MCF 10A (cell line): ENCODE data around the gene RPP30. TPM values are rescaled to one million over a fixed set of nuclear protein-coding genes. Genes with fewer than 3 reads are reported as not detected.
"Not testable (repeated sequence)": the region's sequence is repeated elsewhere in the genome, so short reads cannot be mapped to it uniquely, and the experiment has no call there.

Source experiments
- BruUV-seq: library from RNA; stranded (reverse); fragments of 400-500 nt; replicated peaks from 2 replicates; lab custom pipeline; 2021; lab: Mats Ljungman, UMichigan
- CTCF ChIA-PET: fragments of 300-600 bp; sonication (Branson Sonifier 250); formaldehyde crosslinking; extraction: SDS; loops from one replicate; lab custom pipeline; 2021; ENCODE audit warnings: antibody characterized with exemption, inconsistent platforms; lab: Yijun Ruan, JAX
- POLR2A ChIA-PET: fragments of 300-600, 350-650 bp; sonication (Branson Sonifier 250); formaldehyde crosslinking; extraction: SDS; loops from one replicate; lab custom pipeline; 2020; ENCODE audit warnings: antibody characterized with exemption, inconsistent platforms; lab: Yijun Ruan, JAX
- DNase-seq: peaks from one replicate; pipeline ENCODE4 v3.0.0-alpha.2; 2018; ENCODE audit not compliant: unreplicated experiment
- H3K27ac Mint-ChIP-seq: one replicate; pipeline ENCODE4 v1.8.0; 2022; ENCODE audit warnings: mild to moderate bottlenecking, low read depth, mixed read lengths; ENCODE audit not compliant: unreplicated experiment
- H3K27me3 Mint-ChIP-seq: one replicate; pipeline ENCODE4 v1.8.0; 2022; ENCODE audit warnings: mixed read lengths; ENCODE audit not compliant: insufficient read depth, unreplicated experiment
- H3K36me3 Mint-ChIP-seq: one replicate; pipeline ENCODE4 v1.8.0; 2022; ENCODE audit warnings: mild to moderate bottlenecking, moderate library complexity, mixed read lengths; ENCODE audit not compliant: insufficient read depth, unreplicated experiment
- H3K4me1 Mint-ChIP-seq: one replicate; pipeline ENCODE4 v1.8.0; 2022; ENCODE audit warnings: mixed read lengths; ENCODE audit not compliant: insufficient read depth, unreplicated experiment
- H3K4me3 Mint-ChIP-seq: one replicate; pipeline ENCODE4 v1.8.0; 2022; ENCODE audit warnings: mild to moderate bottlenecking, moderate library complexity, mixed read lengths; ENCODE audit not compliant: unreplicated experiment
- H3K9me3 Mint-ChIP-seq: one replicate; pipeline ENCODE4 v1.8.0; 2022; ENCODE audit warnings: mixed read lengths; ENCODE audit not compliant: unreplicated experiment
- CTCF ChIP-seq: fragments of 200-600 bp; IDR thresholded peaks from one replicate; pipeline ENCODE4 v1.8.0; 2022; ENCODE audit warnings: antibody characterized with exemption, mild to moderate bottlenecking; ENCODE audit not compliant: unreplicated experiment
- intact Hi-C: fragments of 100-400 bp; cut with micrococcal nuclease; formaldehyde crosslinking; loops from 2 replicates; pipeline ENCODE4 v1.14.1; 2022
- total RNA-seq: library from RNA; stranded (reverse); gene quantifications from 2 replicates; pipeline ENCODE4 v1.2.3, GENCODE V29; 2022

Gene RPP30
- total RNA-seq, 1 experiment from 2014 or later = 41.8 TPM

DNA sequence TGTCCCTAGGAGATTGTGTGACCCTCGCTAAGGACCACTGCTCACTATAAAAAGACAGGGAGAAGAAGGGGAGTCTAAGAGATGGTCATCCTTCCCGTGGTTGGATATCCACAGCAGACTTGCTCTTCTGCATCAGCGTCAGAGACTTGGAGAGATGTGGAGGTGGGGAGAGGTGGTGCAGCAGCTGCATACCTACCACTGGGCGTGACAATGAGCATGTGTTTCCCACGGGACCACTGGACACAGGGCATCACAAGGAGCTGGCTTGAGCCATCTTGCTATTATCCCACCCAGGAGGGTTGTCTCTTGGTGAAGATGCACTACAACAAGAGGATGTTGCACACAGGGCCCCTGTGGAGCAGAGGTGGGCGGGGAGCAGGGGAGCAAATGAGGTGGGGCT, 67.9 kb downstream of the RPP30 start:
- Mint-ChIP-seq H3K36me3 (no peaks in the 10 kb centered on the region), H3K9me3 (no peaks in the 10 kb centered on the region), H3K27ac (no peak overlapping the region), H3K27me3 (no peaks in the 10 kb centered on the region), H3K4me1 (no peaks in the 10 kb centered on the region), H3K4me3 (no peak overlapping the region)
- no peak for DNase-seq
- BruUV-seq = no TSS peak
- TF ChIP-seq CTCF = no peak
- ChIA-PET CTCF (interaction anchor here (0.6 kb wide), 1 partner anchor 28 kb away, joined by 3 read pairs; no protein-coding TSS in a partner anchor), POLR2A (no interaction called here)
- intact Hi-C loops = no loop called here

DNA sequence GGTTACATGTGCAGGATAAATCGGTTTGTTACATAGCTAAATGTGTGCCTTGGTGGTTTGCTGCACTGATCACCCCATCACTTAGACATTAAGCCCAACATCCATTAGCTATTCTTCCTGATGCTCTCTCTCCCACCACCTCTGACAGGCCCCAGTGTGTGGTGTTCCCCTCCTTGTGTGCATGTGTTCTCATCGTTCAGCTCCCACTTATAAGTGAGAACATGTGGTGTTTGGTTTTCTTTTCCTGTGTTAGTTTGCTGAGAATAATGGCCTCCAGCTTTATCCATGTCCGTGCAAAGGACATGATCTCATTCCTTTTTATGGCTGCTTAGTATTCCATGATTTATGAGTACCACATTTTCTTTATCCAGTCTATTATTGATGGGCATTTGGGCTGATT, 71.2 kb downstream of the RPP30 start:
- CTCF ChIA-PET = interaction anchor here (0.6 to 1.7 kb wide), 4 partner anchors 17 to 468 kb away, joined by 3 to 6 read pairs (median 3); no protein-coding TSS in a partner anchor
- intact Hi-C loops, H3K36me3 Mint-ChIP-seq, H3K9me3 Mint-ChIP-seq, BruUV-seq, H3K27ac Mint-ChIP-seq, H3K4me1 Mint-ChIP-seq, H3K4me3 Mint-ChIP-seq, H3K27me3 Mint-ChIP-seq, POLR2A ChIA-PET, DNase-seq: not testable (repeated sequence)

DNA sequence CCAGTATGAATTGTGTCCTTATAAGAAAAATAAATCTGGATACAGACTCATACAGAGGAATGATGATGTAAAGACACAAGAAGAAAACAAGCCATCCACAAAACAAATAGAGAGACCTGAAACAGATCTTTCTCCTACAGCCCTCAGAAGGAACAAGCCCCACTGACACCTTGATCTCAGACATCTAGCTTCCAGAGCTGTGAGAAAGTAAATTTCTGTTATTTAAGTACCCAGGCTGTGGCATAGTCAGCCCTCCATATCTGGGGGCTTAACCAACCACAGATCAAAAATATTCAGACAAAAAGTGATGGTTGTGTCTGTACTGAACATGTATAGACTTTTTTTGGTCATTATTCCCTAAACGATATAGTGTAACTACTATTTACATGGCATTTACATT, 73.0 kb downstream of the RPP30 start:
- CTCF ChIA-PET = interaction anchor here (0.6 to 0.7 kb wide), 2 partner anchors 128 to 584 kb away, joined by 3 read pairs; no protein-coding TSS in a partner anchor
- H3K27me3 Mint-ChIP-seq = no peaks in the 10 kb centered on the region
- H3K36me3 Mint-ChIP-seq = no peaks in the 10 kb centered on the region
- no peak overlapping the region for H3K27ac Mint-ChIP-seq
- TF ChIP-seq CTCF = no peak
- intact Hi-C loops = no loop called here
- DNase-seq = no peak
- no peaks in the 10 kb centered on the region for H3K9me3 Mint-ChIP-seq
- peaks cover 3% of the 10 kb centered on the region for H3K4me1 Mint-ChIP-seq
- no TSS peak for BruUV-seq
- no peak overlapping the region for H3K4me3 Mint-ChIP-seq
- POLR2A ChIA-PET = interaction anchor here (0.7 kb wide), 1 partner anchor 26 kb away, joined by 3 read pairs; no protein-coding TSS in a partner anchor

DNA sequence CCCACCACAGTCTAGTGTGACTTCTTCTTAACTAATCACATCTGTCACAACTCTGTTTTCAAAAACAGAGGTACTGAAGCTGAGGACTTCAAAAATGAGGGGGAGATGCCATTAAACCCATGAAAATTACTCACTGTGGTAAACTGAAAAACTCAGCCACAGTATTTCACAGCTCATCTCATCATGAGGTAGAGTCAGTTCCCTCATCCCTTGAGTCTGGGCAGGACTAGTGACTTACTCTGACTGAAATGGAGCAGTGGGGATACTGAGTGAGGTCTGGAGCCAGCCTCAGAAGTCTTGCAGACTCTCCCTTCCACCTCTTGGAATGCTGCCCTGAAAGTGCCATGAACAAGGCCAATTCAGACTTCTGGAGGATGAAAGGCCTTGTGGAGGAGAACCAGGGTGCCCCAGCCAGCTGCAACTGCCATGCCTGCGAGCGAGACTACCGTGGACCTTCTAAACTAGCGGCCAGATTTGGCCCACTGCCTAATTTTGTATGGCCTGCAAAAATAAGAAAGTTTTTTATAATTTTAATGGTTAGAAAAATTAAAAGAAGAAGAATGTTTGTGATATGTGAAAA, 73.8 kb downstream of the RPP30 start:
- no peaks in the 10 kb centered on the region for H3K9me3 Mint-ChIP-seq
- intact Hi-C loops = no loop called here
- no peak overlapping the region for H3K4me3 Mint-ChIP-seq
- DNase-seq = no peak
- no peak for TF ChIP-seq CTCF
- ChIA-PET CTCF (interaction anchor here (0.7 kb wide), 1 partner anchor 128 kb away, joined by 3 read pairs; no protein-coding TSS in a partner anchor), POLR2A (no interaction called here)
- no TSS peak for BruUV-seq
- no peak overlapping the region for H3K27ac Mint-ChIP-seq
- peaks cover 3% of the 10 kb centered on the region for H3K4me1 Mint-ChIP-seq
- no peaks in the 10 kb centered on the region for H3K36me3 Mint-ChIP-seq
- no peaks in the 10 kb centered on the region for H3K27me3 Mint-ChIP-seq
